22Rv1 (cell line): ENCODE measurements around the gene PIP4K2C.

Experiments used
- CTCF ChIP-seq: fragments of 450-650 bp; IDR thresholded peaks from 2 replicates; pipeline ENCODE4 v1.5.1; 2017; ENCODE audit warnings: mild to moderate bottlenecking
- ZFX ChIP-seq: fragments of 450-650 bp; IDR thresholded peaks from 2 replicates; pipeline ENCODE4 v1.6.1; 2017; ENCODE audit warnings: antibody characterized with exemption, borderline replicate concordance

GRCh38 chr12:57549909-57550640 is 40.9 kb upstream of the PIP4K2C start, which contains the start of gene KIF5A:
- TF ChIP-seq CTCF (peak; percentile 55), ZFX (no peak)
